ENCODE data around the gene RPS6KA2.

RPS6KA2 gene

GRCh38 chr6:166561771-166562359, 65.2 kb downstream of the RPS6KA2 start:
- H3K4me3 ChIP-seq (ENCODE audit: low read depth, low read length): no peak overlapping the region
- DNase-seq (ENCODE audit: low read depth, low spot score): peak; percentile 71
- ChIA-PET CTCF (no interaction called here), POLR2A (no interaction called here)
- TF ChIP-seq CTCF (IDR thresholded peaks at IDR 0.05; ENCODE audit: insufficient read depth, low read length, missing control alignments): no peak

GRCh38 chr6:166560222-166560621, 66.8 kb downstream of the RPS6KA2 start:
- ChIA-PET CTCF (interaction anchor here (1.0 kb wide), 1 partner anchor 34 kb away, joined by 5 read pairs; no protein-coding TSS in a partner anchor), POLR2A (no interaction called here)
- no peak for TF ChIP-seq CTCF (IDR thresholded peaks at IDR 0.05; ENCODE audit: insufficient read depth, low read length, missing control alignments)
- no peak overlapping the region for H3K4me3 ChIP-seq (ENCODE audit: low read depth, low read length)
- no peak for DNase-seq (ENCODE audit: low read depth, low spot score)

- ChIA-PET POLR2A (no interaction called here), CTCF (no interaction called here)
- DNase-seq (ENCODE audit: low read depth, low spot score): no peak
- no peak for TF ChIP-seq CTCF (IDR thresholded peaks at IDR 0.05; ENCODE audit: insufficient read depth, low read length, missing control alignments)
- H3K4me3 ChIP-seq (ENCODE audit: low read depth, low read length): no peak overlapping the region
These were observed 67.4 kb downstream of the RPS6KA2 start for GRCh38 chr6:166559662-166560061.

- H3K4me3 ChIP-seq (ENCODE audit: low read depth, low read length): no peak overlapping the region
- DNase-seq (ENCODE audit: low read depth, low spot score): peak; percentile 45
- POLR2A ChIA-PET: no interaction called here
These were observed 67.8 kb downstream of the RPS6KA2 start for GRCh38 chr6:166559211-166559610.

GRCh38 chr6:166558156-166559005, 68.7 kb downstream of the RPS6KA2 start:
- no peak for TF ChIP-seq CTCF (IDR thresholded peaks at IDR 0.05; ENCODE audit: insufficient read depth, low read length, missing control alignments)
- H3K4me3 ChIP-seq (ENCODE audit: low read depth, low read length): no peak overlapping the region
- no peak for DNase-seq (ENCODE audit: low read depth, low spot score)
- CTCF ChIA-PET: no interaction called here
- POLR2A ChIA-PET: no interaction called here

More at GRCh38 chr6:166559211-166559610, 67.8 kb downstream of the RPS6KA2 start:
- TF ChIP-seq CTCF (IDR thresholded peaks at IDR 0.05; ENCODE audit: insufficient read depth, low read length, missing control alignments): no peak
- CTCF ChIA-PET: no interaction called here

GRCh38 chr6:166556863-166557322, 70.2 kb downstream of the RPS6KA2 start:
- no peak overlapping the region for H3K4me3 ChIP-seq (ENCODE audit: low read depth, low read length)
- no peak for TF ChIP-seq CTCF (IDR thresholded peaks at IDR 0.05; ENCODE audit: insufficient read depth, low read length, missing control alignments)
- DNase-seq (ENCODE audit: low read depth, low spot score): peak; percentile 88
- CTCF ChIA-PET: interaction anchor here (1.2 kb wide), 1 partner anchor 28 kb away, joined by 3 read pairs; no protein-coding TSS in a partner anchor
- POLR2A ChIA-PET: no interaction called here

Measured in AG04449 (cell line).